Measurements from ENCODE around the gene ACMSD.
"Not testable (repeated sequence)": the region's sequence is repeated elsewhere in the genome, so short reads cannot be mapped to it uniquely, and the experiment has no call there.

The ACMSD gene

DNA sequence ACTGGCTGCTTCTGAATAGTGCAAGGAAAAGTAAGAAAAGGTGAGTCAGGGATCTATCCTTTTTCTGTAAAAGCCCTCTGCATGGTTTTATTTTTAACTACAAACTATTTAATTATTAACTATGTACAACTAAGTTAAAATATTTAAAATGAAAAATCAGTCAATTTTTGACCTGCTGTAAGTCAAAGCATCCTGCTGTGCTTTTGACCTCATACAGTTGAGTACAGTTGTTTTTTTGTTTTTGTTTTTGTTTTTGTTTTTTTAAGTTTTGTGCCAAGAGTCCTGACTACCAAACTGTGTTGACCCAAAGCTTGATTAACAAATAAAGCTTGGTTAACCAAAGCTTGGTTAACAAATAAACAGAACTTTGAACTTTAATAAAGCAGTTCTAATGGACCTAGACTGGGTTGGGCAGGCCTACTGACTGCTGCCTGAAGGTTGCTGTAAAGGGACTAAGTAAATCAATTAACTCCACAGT, at the start of gene ACMSD:
Gene ACMSD (plus strand): TSS at position 474 of the 478 bp plus-strand sequence. CDS start 67 bp downstream, outside the sequence.
- no peak for DNase-seq (ENCODE audit: low spot score)

DNA sequence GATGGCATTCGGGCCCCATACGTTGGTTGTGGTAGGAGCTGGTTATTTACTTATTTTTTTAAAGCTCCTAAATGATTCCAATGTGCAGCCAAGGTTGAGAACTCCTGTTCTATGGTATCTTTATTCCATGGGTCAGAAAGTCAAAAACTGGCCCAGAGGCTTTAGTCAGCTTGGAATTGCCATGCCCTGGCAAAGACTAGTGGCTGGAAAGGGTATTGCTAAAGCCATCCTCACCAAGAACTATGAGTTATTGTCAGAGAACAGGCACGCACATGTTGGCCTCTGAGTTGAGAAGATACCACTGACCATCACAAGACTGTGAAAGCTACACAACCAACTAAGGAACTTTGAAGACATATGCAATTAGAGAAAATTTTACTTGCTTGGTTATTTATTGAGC, 47.9 kb upstream of the ACMSD start:
- no peak for DNase-seq (ENCODE audit: low spot score)

DNA sequence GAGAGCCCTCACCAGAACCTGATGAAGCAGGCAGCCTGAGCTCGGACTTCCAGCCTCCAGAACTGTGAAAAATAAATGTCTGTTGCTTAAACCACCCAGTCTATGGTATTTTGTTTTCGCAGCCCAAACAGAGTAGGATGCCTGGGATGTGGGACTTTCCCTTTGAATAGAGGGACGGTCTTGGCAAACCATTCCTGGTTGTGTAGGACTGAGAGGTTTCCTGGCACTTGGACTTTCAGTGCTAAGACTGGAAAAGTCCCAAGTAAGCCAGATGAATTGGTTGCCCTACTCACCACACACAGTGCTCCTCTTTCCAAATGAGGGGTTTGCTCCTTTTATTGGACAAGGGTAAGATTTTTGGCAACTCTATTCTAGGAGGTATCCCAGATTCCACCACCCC, 46.8 kb upstream of the ACMSD start:
- no peak for DNase-seq (ENCODE audit: low spot score)

DNA sequence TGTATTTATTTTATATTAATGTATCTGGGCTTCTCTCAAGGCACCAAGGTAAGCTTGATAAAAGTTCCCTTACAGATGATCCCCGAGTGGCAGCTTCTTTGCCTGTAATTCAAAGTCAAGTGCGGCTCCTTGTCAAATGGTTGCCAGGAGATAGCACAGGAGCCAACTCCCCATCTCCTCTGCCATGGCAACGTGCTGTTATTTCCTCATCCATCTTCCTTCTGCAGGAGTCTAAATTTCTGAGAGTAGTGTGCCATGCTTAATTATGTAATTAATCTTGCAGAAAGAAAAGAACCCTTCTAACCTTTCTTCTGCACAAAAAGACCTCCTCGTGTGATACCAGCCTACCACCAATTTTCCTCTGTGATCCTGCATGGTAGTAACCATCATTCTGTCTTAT, 46.2 kb upstream of the ACMSD start:
- no peak for DNase-seq (ENCODE audit: low spot score)

DNA sequence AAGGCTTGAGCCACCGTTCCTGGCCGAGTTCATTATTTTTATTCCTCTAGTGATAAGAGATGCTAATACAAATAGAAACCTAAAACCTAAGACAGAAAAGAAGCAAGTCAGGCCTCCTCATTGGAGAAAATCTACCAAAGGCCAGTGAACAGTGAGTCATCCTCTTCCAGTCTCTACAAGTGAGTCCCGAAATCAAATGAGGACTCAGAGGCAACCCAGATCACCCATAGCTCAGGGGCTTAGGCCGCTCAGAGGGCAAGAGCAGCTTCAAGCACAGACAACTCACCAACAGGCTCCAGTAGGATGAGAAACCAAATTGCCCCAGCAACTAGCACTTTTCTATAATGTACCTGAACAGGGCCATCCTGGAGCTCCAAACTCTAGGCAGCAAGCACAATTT, 42.7 kb upstream of the ACMSD start:
- DNase-seq (ENCODE audit: low spot score): no peak

DNA sequence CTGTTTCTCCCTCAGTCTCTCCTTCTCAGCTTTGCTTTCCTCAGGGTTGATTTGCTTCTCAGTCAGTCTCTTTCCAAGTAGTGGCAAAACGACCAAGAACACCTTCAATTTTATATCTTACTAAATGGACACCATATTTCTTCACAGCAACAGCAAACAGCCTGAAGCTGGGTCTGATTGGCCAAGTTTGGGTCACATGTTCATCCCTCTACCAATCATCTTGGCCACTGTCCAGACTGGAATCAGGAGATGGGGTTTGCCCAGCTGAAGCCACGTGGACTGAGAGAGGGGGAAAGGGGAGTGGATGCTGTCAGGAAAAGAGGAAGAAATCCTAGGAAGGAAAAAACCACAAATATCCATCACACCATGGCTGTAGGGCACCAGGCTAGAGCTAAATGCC, 42.0 kb upstream of the ACMSD start:
- DNase-seq (ENCODE audit: low spot score): no peak

DNA sequence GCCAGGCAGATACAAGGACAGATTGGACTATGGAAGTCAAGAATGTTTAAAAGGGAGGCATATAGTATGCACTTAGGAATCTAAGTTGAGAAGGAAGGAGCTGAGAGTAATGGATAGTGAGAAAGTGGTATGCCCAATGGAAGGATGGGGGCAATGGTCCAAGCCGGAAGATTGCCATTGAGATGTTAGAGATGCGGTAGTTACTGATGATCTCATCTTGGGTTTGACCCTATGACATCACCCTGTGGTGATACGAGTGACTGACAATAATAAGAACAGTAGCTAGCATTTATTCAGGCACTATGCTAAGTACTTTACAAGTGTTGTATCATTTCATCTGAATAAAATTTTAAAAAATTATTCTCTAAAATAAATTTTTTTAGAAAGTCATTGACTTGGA, 38.5 kb upstream of the ACMSD start:
- DNase-seq (ENCODE audit: low spot score): no peak

DNA sequence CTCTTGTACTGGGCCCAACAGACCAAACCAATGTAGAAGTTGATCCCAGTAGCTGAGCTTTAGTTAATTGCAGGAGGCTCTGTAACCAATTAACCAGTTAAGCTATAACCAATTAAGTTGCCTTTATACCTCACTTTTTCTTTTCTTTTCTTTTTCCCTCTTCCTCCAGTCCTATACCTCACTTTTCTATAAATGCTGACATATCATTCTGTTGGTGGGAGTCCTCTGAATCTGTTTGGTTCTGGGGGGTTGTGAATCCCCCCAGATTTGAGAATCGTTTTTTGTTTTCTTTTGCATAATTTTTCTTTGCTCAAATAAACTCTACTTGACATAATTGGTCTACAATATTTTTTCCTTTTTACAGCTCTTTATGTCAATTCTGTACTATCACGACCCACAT, 38.1 kb upstream of the ACMSD start:
- DNase-seq (ENCODE audit: low spot score): no peak

DNA sequence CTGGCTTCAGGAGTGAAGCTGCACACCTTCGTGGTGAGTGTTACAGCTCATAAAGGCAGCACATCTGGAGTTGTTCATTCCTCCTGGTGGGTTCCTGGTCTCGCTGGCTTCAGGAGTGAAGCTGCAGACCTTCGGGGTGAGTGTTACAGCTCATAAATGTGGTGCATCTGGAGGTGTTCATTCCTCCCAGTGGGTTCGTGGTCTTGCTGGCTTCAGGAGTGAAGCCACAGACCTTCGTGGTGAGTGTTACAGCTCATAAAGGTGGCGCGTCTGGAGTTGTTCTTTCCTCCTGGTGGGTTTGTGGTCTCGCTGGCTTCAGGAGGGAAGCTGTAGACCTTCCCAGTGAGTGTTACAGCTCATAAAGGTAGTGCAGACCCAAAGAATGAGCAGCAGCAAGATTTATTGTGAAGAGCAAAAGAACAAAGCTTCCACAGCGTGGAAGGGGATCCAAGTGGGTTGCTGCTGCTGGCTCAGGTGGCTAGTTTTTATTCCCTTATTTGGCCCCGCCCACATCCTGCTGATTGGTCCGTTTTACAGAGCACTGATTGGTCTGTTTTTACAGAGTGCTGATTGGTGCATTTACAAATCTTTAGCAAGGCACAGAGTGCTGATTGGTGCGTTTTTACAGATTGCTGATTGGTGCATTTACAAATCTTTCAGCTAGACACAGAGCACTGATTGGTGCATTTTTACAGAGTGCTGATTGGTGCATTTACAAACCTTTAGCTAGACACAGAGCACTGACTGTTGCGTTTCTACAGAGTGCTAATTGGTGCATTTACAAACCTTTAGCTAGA, 34.6 kb upstream of the ACMSD start:
- not testable (repeated sequence) for DNase-seq (ENCODE audit: low spot score)

DNA sequence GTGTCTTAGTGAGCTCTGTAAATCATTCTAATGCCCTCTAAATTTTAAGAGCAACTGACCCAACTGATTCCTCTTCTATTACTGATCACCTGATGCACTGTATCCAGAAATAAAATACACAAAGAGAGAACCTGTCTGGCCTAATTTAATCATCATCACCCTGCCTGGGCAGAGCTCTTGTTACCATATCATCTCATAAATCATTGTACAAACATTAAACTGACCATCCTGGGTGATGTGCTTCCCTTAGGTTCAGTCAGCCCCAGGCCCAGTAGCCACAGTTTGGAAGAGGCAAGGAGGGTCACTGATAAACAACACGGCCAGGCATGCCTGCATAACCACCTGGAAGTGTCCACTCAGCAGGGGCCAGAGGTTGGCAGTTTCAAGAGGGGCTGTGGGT, 22.7 kb upstream of the ACMSD start:
- DNase-seq (ENCODE audit: low spot score): no peak

DNA sequence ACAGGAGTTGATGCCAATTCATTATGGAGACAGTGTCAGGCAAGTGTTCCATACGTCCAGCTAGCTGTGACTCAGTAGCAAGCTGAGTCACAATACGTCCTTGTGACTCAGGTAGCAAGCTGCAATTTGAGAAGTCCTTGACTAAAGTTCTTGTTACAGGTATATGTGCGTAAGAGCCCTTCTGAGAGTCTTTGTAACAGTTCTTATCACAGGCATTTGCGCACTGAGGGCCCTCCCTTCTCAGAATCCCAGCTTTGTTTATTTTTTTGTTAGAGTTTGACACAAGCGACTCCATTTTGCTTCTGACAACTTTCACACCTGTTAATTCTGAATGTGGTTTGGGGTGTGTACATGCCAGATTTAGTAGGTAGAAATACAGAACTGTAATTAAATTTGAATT, 20.1 kb upstream of the ACMSD start:
- DNase-seq (ENCODE audit: low spot score): no peak

DNA sequence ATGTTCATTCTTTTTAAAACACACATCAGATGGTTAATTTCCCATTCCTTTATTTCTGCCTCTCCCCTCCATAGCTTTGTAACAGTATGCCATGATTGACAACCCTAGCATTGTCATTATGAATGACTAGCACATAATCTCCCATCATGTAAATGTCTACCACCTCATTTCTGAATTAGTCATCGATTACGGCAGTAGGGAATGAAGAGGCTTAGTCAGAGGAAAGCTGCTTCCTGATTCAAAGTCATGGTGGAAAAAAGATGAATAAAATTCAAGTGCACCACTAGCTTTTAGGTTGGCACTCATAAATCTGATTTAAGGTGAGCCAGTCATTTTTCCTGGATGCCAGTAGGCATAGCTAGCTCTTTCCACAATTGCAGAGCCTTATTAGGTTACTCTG, 19.1 kb upstream of the ACMSD start:
- DNase-seq (ENCODE audit: low spot score): peak; percentile 21

DNA sequence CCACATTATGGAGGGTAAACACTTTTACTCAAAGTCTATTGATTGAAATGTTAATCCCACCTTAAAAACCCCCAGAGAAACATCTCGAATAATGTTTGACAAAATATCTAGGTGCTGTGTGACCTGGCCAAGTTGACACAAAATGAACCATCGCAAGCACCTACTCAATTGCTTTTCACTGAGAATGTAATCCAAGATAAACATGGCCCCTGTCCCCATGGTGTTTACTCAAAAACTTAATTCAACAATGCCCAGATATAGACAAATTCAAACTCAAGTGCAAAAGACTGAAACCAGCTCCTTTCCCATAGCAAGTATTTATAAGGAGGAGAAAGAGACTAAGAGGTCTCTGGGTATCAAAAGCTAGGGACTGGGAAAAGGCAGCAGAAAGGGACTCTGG, 15.0 kb upstream of the ACMSD start:
- DNase-seq (ENCODE audit: low spot score): no peak

DNA sequence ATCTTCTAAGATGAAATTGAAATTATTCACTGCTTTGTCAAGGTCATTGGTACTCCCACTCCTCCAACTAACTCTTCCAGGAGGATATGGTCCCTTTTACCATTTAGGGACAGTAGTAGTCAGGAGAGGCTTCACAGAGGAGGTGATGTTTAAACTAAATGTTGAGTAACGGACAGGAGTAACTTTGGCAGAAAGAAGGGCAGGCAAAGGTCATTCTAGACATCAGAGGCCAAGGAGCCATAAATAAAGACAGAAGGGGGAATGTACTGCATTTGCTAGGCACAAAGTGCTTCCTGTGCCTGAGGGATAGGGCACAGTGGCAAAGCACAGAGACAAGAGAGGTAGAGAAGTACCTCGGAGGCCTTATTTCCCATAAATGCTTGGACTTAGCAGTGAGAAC, 14.6 kb upstream of the ACMSD start:
- no peak for DNase-seq (ENCODE audit: low spot score)

DNA sequence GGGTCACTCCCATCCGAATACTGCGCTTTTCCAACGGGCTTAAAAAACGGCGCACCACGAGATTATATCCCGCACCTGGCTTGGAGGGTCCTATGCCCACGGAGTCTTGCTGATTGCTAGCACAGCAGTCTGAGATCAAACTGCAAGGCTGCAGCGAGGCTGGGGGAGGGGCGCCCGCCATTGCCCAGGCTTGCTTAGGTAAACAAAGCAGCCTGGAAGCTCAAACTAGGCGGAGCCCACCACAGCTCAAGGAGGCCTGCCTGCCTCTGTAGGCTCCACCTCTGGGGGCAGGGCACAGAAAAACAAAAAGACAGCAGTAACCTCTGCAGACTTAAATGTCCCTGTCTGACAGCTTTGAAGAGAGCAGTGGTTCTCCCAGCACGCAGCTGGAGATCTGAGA, 12.7 kb upstream of the ACMSD start:
- not testable (repeated sequence) for DNase-seq (ENCODE audit: low spot score)

DNA sequence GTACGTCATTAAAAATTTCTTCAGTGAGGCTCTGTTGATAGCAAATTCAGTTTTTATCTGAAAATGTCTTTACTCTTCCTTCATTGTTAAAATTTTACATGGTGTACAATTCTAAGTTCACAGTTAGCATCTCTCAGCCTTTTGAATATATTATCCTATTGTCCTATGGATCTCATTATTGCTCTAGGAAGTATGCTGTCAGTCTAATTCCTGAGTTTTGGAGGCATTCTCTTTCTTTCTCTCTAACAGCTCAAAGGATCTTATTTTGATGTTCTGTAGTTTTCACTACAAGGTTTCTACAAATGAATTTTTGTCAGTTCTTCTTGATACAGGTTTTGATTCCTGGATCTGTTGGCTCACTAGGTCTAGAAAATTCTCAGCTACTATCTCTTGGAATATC, 2.9 kb upstream of the ACMSD start:
- DNase-seq (ENCODE audit: low spot score): no peak

DNA sequence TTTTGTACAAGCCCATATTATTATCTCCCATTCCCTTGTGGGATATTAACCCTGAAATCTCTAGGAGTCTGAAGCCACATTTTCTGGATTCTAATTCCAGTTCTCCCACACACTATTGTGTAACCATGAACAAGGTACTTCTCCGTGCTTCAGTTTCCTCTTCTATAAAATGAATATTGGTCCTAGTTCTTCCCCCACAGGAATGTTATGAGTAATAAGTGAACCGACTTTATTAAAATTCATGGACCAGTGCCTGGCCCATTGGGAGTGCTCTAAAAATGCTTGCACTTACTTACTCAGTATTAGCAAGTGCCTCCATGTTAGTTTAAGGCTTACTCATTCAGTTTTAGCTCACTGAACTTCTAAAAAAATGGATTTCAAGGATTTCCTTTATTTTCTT, 1.4 kb upstream of the ACMSD start:
- DNase-seq (ENCODE audit: low spot score): peak; percentile 66

DNA sequence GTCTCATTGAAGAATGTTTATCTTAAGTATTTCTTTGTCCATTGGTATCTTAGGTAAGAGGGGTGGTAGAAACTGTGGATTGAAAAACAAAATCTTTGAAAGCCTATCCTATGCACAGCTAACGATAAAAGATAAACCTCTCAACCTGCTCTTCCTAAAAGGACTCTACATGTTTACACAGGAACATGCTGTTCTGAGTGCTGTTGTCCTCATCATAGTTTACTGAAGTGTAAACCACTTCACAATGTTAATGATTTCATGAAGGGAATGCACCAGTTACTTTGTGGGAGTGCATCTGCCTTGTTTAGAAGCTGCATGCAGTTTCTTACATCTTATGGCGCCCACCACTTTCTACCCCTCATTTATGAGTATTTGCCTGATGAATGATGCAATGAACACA, 1.2 kb downstream of the ACMSD start:
- no peak for DNase-seq (ENCODE audit: low spot score)

DNA sequence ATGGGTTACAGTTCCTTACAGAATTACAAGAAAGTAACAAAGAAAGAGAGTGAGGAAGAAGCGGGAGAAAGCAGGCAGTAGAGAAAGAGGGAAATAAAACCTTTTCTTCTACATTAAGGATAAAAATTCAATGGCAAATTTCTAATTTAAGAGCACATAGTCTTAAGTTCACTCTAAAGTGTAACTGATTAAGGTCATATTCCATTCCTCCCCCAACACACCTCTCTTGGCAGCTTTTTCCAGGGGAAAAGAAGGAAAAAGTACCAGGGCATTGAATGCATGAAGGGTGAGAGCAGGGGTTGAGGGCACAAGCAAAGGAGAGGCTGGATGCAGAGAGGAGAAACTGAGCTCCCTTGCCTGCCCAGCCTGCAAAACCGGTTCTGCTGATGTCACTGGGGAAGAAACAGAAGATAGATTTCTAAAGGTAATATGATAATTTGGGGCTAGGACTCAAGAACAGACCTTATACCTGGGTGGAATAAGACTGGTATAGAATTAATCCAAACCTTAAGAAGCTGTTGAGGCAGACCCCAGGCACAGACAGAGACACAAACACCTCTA, 4.6 kb downstream of the ACMSD start:
- DNase-seq (ENCODE audit: low spot score): no peak

DNA sequence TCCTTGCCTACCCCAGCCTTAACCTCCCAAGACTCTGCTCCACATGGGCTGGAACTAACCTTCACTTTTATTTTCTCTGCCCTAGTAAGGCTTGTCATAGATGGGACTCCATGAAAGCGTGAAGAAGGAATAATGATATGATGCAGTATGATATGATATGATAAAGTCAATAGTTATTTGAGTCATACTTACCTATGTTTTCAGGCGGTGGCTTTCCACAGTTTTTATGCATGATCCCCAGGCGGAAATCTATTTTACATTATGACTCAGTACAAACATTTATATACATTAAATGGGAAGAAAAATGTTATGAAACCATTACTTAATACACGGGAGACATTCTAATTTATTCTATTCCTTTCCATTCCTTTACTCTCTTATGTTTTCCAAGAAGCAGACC, 5.6 kb downstream of the ACMSD start:
- no peak for DNase-seq (ENCODE audit: low spot score)

DNA sequence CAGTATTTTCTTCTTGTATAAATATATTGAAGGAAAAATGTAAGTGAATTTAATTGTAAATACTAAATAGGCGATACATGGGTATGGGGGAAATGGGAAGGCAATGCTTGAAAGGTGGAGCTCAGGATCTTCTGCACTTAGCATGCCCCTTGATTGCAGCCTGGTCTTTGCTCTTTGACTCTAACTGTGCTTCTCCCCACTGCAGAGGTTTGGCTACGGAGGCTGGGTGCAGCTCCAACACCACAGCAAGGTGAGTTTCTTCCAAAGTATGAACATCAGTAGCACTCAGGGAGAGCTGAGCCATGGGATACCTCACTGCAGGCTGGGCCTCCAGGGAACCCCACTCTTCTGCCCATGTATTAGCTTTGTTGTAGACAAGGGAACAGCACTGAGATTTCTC, 6.6 kb downstream of the ACMSD start:
- DNase-seq (ENCODE audit: low spot score): no peak

DNA sequence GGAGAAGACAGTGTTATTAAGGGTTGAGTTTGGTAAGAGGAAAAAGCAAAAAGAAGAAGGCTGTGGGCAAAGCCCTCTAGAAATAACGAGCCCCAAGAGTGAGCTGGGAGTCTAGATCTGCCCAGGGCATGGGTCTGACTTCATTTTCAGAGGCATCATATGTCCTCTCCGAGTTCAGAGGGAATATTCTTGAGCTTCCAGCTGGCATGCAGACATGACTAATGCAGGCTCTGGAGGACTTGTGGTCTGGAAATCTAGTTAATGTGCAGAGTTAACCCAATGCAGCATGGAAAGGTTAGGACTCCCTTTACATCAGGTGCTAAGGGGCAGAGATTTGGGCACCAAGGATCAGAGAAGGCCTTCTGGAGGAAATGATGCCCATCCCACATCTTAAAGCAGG, 7.3 kb downstream of the ACMSD start:
- DNase-seq (ENCODE audit: low spot score): peak; percentile 46

DNA sequence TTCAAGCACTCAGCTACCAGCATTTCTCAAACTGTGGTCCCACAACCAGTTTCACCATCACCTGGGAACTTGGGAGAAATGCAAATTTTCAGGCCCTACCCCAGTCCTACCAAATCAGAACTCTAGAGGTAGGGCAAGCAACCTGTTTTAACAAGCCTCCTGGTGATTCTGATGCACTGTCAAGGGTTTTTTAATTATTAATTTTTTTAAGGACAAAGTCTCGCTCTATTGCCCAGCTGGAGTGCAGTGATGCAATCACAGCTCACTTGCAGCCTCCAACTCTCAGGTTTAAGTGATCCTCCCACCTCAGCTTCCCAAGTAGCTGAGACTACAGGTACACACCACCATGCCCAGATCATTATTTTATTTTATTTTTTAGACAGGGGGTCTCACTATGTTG, 7.8 kb downstream of the ACMSD start:
- DNase-seq (ENCODE audit: low spot score): no peak

DNA sequence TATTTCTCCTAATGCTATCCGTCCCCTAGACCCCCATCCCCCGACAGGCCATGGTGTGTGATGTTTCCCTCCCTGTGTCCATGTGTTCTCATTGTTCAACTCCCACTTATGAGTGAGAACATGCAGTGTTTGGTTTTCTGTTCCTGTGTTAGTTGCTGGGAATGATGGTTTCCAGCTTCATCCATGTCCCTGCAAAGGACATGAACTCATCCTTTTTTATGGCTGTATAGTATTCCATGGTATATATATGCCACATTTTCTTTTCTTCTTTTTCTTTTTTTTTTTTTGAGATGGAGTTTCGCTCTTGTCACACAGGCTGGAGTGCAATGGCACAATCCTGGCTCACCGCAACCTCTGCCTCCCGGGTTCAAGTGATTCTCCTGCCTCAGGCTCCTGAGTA, 9.2 kb downstream of the ACMSD start:
- DNase-seq (ENCODE audit: low spot score): not testable (repeated sequence)
